Stimulated activated CD8-positive, alpha-beta memory T cell treated with anti-CD3 and anti-CD28 coated beads, Interleukin-7, amount 100 ng/mL, for 4 hours (primary cell): ENCODE data around the gene TMEM244.
"Not testable (repeated sequence)": the region's sequence is repeated elsewhere in the genome, so short reads cannot be mapped to it uniquely, and the experiment has no call there.

Source experiments
- DNase-seq, 2 donors: peaks; one replicate each; pipeline ENCODE4 v3.0.0-alpha.2; 2020; ENCODE audit warnings: low read depth in 2 of 2

TMEM244 gene

GRCh38 chr6:129860908-129861665 is at the start of gene TMEM244:
TMEM244 (minus strand) TSS chr6:129861315; CDS start chr6:129861188, 127 bp downstream.
- no peak for DNase-seq

- DNase-seq, result no peak
Observed at GRCh38 chr6:129908858-129909257, 47.7 kb upstream of the TMEM244 start.

GRCh38 chr6:129908356-129908755 is 47.2 kb upstream of the TMEM244 start:
- no peak for DNase-seq

- no peak for DNase-seq
Observed at GRCh38 chr6:129906515-129907077, 45.5 kb upstream of the TMEM244 start.

- DNase-seq, result no peak
Observed at GRCh38 chr6:129903082-129903481, 42.0 kb upstream of the TMEM244 start.

- no peak for DNase-seq
Observed at GRCh38 chr6:129902681-129903080, 41.6 kb upstream of the TMEM244 start.

GRCh38 chr6:129901910-129902309 is 40.8 kb upstream of the TMEM244 start:
- DNase-seq, result no peak

GRCh38 chr6:129895692-129896091 is 34.6 kb upstream of the TMEM244 start:
- DNase-seq, result no peak

- no peak for DNase-seq
Observed at GRCh38 chr6:129894921-129895320, 33.8 kb upstream of the TMEM244 start.

- no peak for DNase-seq
Observed at GRCh38 chr6:129893640-129894039, 32.5 kb upstream of the TMEM244 start.

GRCh38 chr6:129890701-129891100 is 29.6 kb upstream of the TMEM244 start:
- DNase-seq, result no peak

- DNase-seq, result no peak
Observed at GRCh38 chr6:129890164-129890563, 29.0 kb upstream of the TMEM244 start.

- no peak for DNase-seq
Observed at GRCh38 chr6:129889580-129889979, 28.5 kb upstream of the TMEM244 start.

- DNase-seq, result no peak
Observed at GRCh38 chr6:129886401-129887155, 25.5 kb upstream of the TMEM244 start.

GRCh38 chr6:129884211-129884610 is 23.1 kb upstream of the TMEM244 start:
- DNase-seq, result no peak

GRCh38 chr6:129882510-129883023 is 21.5 kb upstream of the TMEM244 start:
- DNase-seq, result no peak

GRCh38 chr6:129877894-129878293 is 16.8 kb upstream of the TMEM244 start:
- not testable (repeated sequence) for DNase-seq

GRCh38 chr6:129875610-129876520 is 14.8 kb upstream of the TMEM244 start:
- DNase-seq, result no peak

- no peak for DNase-seq
Observed at GRCh38 chr6:129874837-129875236, 13.7 kb upstream of the TMEM244 start.

GRCh38 chr6:129872586-129872985 is 11.5 kb upstream of the TMEM244 start:
- no peak for DNase-seq

GRCh38 chr6:129871221-129871620 is 10.1 kb upstream of the TMEM244 start:
- DNase-seq, result no peak
